22Rv1 (cell line): ENCODE measurements around the gene THSD4.

Experiments used
- ZFX ChIP-seq: fragments of 450-650 bp; IDR thresholded peaks from 2 replicates; pipeline ENCODE4 v1.6.1; 2017; ENCODE audit warnings: antibody characterized with exemption, borderline replicate concordance
- TF ChIP-seq, protein P1 (sequence below): fragments of 450-650 bp; IDR thresholded peaks from 2 replicates; pipeline ENCODE4 v1.5.1; 2017; ENCODE audit warnings: mild to moderate bottlenecking

DNA sequence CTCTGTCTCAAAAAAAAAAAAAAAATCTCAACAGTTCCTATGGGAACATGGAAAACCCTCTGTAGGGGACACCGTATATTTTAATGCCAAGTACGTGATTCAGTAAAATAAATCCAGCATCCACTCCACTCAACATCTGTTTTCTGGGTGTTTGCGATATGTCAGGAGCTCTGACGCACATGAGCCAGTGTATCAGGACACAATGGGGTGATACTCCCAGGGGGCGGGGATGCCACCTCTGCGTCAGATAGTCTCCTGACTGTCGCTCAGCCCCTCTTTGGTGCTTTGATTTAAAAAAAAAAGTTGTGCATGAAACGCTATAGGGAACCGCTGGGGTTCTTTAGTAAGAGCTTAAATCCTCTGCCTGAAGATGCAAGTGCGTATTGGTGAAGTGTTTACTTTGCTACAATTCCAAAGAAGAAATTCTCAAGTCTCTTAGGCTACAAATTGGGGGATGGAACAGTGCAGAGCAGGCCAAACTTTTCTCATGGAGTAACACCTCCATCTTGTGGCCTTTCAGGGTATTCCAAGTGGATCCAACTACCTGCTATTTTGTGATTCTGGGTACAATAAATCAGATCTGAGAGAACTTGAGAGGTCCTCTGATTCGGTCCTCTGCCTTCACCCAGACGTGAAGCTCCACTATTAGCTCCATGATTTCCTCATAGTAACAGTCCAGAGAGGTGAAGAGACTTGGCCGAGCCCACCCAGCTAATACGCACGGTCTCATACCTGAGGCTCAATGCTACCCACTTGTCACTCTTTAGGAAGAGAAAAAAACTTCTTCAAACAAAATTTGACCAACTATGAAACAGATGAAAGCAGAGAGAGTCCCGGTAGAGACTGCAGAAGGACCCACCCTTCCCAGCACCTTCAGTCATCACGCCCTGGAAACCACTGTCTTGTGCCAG lies 685.8 kb downstream of the THSD4 start:
- TF ChIP-seq, protein P1, sequence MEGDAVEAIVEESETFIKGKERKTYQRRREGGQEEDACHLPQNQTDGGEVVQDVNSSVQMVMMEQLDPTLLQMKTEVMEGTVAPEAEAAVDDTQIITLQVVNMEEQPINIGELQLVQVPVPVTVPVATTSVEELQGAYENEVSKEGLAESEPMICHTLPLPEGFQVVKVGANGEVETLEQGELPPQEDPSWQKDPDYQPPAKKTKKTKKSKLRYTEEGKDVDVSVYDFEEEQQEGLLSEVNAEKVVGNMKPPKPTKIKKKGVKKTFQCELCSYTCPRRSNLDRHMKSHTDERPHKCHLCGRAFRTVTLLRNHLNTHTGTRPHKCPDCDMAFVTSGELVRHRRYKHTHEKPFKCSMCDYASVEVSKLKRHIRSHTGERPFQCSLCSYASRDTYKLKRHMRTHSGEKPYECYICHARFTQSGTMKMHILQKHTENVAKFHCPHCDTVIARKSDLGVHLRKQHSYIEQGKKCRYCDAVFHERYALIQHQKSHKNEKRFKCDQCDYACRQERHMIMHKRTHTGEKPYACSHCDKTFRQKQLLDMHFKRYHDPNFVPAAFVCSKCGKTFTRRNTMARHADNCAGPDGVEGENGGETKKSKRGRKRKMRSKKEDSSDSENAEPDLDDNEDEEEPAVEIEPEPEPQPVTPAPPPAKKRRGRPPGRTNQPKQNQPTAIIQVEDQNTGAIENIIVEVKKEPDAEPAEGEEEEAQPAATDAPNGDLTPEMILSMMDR = peak; percentile 83
- TF ChIP-seq ZFX = no peak
